A549 (cell line): ENCODE measurements around the gene DNAJC7. TPM values are rescaled to one million over a fixed set of nuclear protein-coding genes. Genes with fewer than 3 reads are reported as not detected.

Source experiments
- ATAC-seq, 2 experiments: fragments of 200-7000 bp in 1 of 2; fragments of >200 bp in 1 of 2; cut with Nextera tagmentation in 1 of 2; cut with Tn5 transposase in 1 of 2; 3 replicates each; pipeline versions ENCODE4 v1.8.0 to v1.9.1; 2018 to 2020; ENCODE audit warnings: mild to moderate bottlenecking in 1 of 2, moderate library complexity in 1 of 2
- CTCF ChIA-PET: fragments of 300-600 bp; sonication (Branson Sonifier 250); formaldehyde crosslinking; extraction: SDS; loops from one replicate; lab custom pipeline; 2021; ENCODE audit warnings: antibody characterized with exemption, inconsistent platforms; lab: Yijun Ruan, JAX
- POLR2A ChIA-PET: fragments of 350-600 bp; formaldehyde crosslinking; extraction: SDS; loops from one replicate; lab custom pipeline; 2021; ENCODE audit warnings: antibody characterized with exemption, inconsistent platforms; lab: Yijun Ruan, JAX
- DNase-seq, 2 experiments: peaks; one replicate each; pipeline versions ENCODE4 v3.0.0 to v3.0.0-alpha.2; 2011 to 2016; ENCODE audit warnings: low read depth in 1 of 2, low spot score in 1 of 2
- FAIRE-seq: peaks from 2 replicates; lab custom pipeline; 2011; peaks lifted over from hg19 to GRCh38; lab: Jason Lieb, UNC
- H3K27ac ChIP-seq, 2 experiments: fragments of >200 bp; sonication (Bioruptor Twin); formaldehyde crosslinking; 3 replicates each; pipeline ENCODE4 v1.5.1; 2016 to 2017
- H3K4me1 ChIP-seq: fragments of >200 bp; sonication (Bioruptor Twin); formaldehyde crosslinking; 3 replicates; pipeline ENCODE4 v1.6.1; 2016
- H3K4me2 ChIP-seq: fragments of >200 bp; sonication (Bioruptor Twin); formaldehyde crosslinking; 3 replicates; pipeline ENCODE4 v1.6.1; 2016
- H3K4me3 ChIP-seq: fragments of >200 bp; sonication (Bioruptor Twin); formaldehyde crosslinking; 3 replicates; pipeline ENCODE4 v1.5.1; 2016
- H3K9me3 ChIP-seq: fragments of >200 bp; sonication (Bioruptor Twin); formaldehyde crosslinking; 3 replicates; pipeline ENCODE4 v1.6.1; 2016
- BHLHE40 ChIP-seq: IDR thresholded peaks from 2 replicates; pipeline ENCODE4 v1.6.1; 2012; ENCODE audit warnings: low read depth, low read length, inconsistent platforms
- CBX2 ChIP-seq: fragments of 200-600 bp; sonication (generic); IDR thresholded peaks from 2 replicates; pipeline ENCODE4 v1.6.1; 2016; ENCODE audit warnings: low read depth, mild to moderate bottlenecking, borderline replicate concordance
- CEBPB ChIP-seq, 2 experiments: fragments of >200 bp in 1 of 2; sonication (Bioruptor Twin) in 1 of 2; formaldehyde crosslinking in 1 of 2; IDR thresholded peaks; 2 replicates each; pipeline ENCODE4 v1.6.1; 2012 to 2016
- CHD4 ChIP-seq: fragments of 200-600 bp; sonication (generic); IDR thresholded peaks from 2 replicates; pipeline ENCODE4 v1.6.1; 2016; ENCODE audit warnings: antibody characterized with exemption, mild to moderate bottlenecking, borderline replicate concordance
- EHMT2 ChIP-seq: fragments of 200-600 bp; sonication (generic); IDR thresholded peaks from 2 replicates; pipeline ENCODE4 v1.6.1; 2016; ENCODE audit warnings: antibody characterized with exemption, low read depth, mild to moderate bottlenecking, moderate library complexity
- EP300 ChIP-seq, 2 experiments: fragments of >200 bp; sonication (Bioruptor Twin); formaldehyde crosslinking; IDR thresholded peaks; 2 replicates in 1 of 2; 3 replicates in 1 of 2; pipeline ENCODE4 v1.6.1; 2016 to 2017
- ESRRA ChIP-seq: fragments of 150-350 bp; IDR thresholded peaks from 2 replicates; pipeline ENCODE4 v1.6.1; 2014; ENCODE audit warnings: mild to moderate bottlenecking, low read length, borderline replicate concordance
- FOSB ChIP-seq: fragments of 250-450 bp; sonication (Bioruptor Pico); IDR thresholded peaks from 2 replicates; pipeline ENCODE4 v1.5.0; 2020; ENCODE audit warnings: mild to moderate bottlenecking, moderate library complexity
- FOSL2 ChIP-seq, 2 experiments: fragments of 450-650 bp in 1 of 2; fragments of >200 bp in 1 of 2; sonication (Bioruptor Twin) in 1 of 2; formaldehyde crosslinking; IDR thresholded peaks; 2 replicates each; pipeline versions ENCODE4 v1.5.0 to v1.6.1; 2016 to 2020; ENCODE audit warnings: mild to moderate bottlenecking in 1 of 2, moderate library complexity in 1 of 2
- GATA3 ChIP-seq: IDR thresholded peaks from 2 replicates; pipeline ENCODE4 v1.6.1; 2012; ENCODE audit warnings: borderline replicate concordance
- HDAC2 ChIP-seq: fragments of 200-600 bp; sonication (generic); IDR thresholded peaks from 2 replicates; pipeline ENCODE4 v1.6.1; 2016
- HOXA7 ChIP-seq: fragments of 250-450 bp; sonication (Bioruptor Pico); IDR thresholded peaks from 2 replicates; pipeline ENCODE4 v1.5.0; 2020; ENCODE audit warnings: mild to moderate bottlenecking, moderate library complexity
- HOXB5 ChIP-seq: fragments of 250-450 bp; sonication (Bioruptor Pico); IDR thresholded peaks from 2 replicates; pipeline ENCODE4 v1.5.0; 2020; ENCODE audit warnings: mild to moderate bottlenecking, moderate library complexity
- JUN ChIP-seq, 2 experiments: fragments of >200 bp; sonication (Bioruptor Twin); formaldehyde crosslinking; IDR thresholded peaks; 2 replicates in 1 of 2; 3 replicates in 1 of 2; pipeline ENCODE4 v1.6.1; 2016 to 2017
- KDM5A ChIP-seq: fragments of 200-600 bp; sonication (generic); IDR thresholded peaks from 2 replicates; pipeline ENCODE4 v1.6.1; 2016; ENCODE audit warnings: antibody characterized with exemption, mild to moderate bottlenecking
- MYC ChIP-seq: IDR thresholded peaks from 2 replicates; pipeline ENCODE4 v1.6.1; 2012; ENCODE audit warnings: mild to moderate bottlenecking, inconsistent platforms, low read length, improper control_type of control experiment, borderline replicate concordance
- NFE2L2 ChIP-seq: fragments of 150-350 bp; conservative IDR thresholded peaks from 2 replicates; pipeline ENCODE4 v1.6.1; 2014; ENCODE audit warnings: low read length
- NPAS2 ChIP-seq: fragments of 250-450 bp; sonication (Bioruptor Pico); IDR thresholded peaks from 2 replicates; pipeline ENCODE4 v1.8.0; 2022; ENCODE audit warnings: mild to moderate bottlenecking, moderate library complexity, borderline replicate concordance
- PHF8 ChIP-seq: fragments of 200-600 bp; sonication (generic); IDR thresholded peaks from 2 replicates; pipeline ENCODE4 v1.6.1; 2016; ENCODE audit warnings: low read depth, mild to moderate bottlenecking, antibody characterized with exemption, moderate library complexity, borderline replicate concordance
- POLR2AphosphoS2 ChIP-seq: conservative IDR thresholded peaks from 2 replicates; pipeline ENCODE4 v1.6.1; 2012; ENCODE audit warnings: low read length, improper control_type of control experiment, inconsistent platforms
- RAD21 ChIP-seq, 2 experiments: fragments of >200 bp in 1 of 2; sonication (Bioruptor Twin) in 1 of 2; formaldehyde crosslinking in 1 of 2; IDR thresholded peaks in 1 of 2; conservative IDR thresholded peaks in 1 of 2; 2 replicates in 1 of 2; 3 replicates in 1 of 2; pipeline ENCODE4 v1.6.1; 2012 to 2018; ENCODE audit warnings: inconsistent platforms in 1 of 2
- TFCP2L1 ChIP-seq: fragments of 250-450 bp; sonication (Bioruptor Pico); IDR thresholded peaks from 2 replicates; pipeline ENCODE4 v1.5.0; 2021; ENCODE audit warnings: mild to moderate bottlenecking
- ZFP36 ChIP-seq: fragments of 450-650 bp; IDR thresholded peaks from 2 replicates; pipeline ENCODE4 v1.6.1; 2014; ENCODE audit warnings: borderline replicate concordance; ENCODE audit not compliant: partially characterized antibody
- ZNF302 ChIP-seq: fragments of 250-450 bp; sonication (Bioruptor Pico); IDR thresholded peaks from 2 replicates; pipeline ENCODE4 v1.9.0; 2021; ENCODE audit warnings: inconsistent platforms, mild to moderate bottlenecking, moderate library complexity
- ZSCAN20 ChIP-seq: fragments of 250-450 bp; sonication (Bioruptor Pico); IDR thresholded peaks from 2 replicates; pipeline ENCODE4 v1.8.0; 2022; ENCODE audit warnings: mild to moderate bottlenecking, moderate library complexity
- WGBS: methylation state at CpG from one replicate; pipeline ENCODE4 v1.1.6; 2017; ENCODE audit errors: missing lambda C conversion rate; 5-methylcytosine and 5-hydroxymethylcytosine counted together
- polyA plus RNA-seq, 4 experiments: library from polyadenylated mRNA; depleted of rRNA in 3 of 4; stranded (reverse); fragments of >200 nt; fragmentation: RNase III in 1 of 4; extraction: RNeasy Plus Mini Kit Qiagen cat#74134 plus additional on column Dnase treatment in 1 of 4; gene quantifications; 2 replicates in 3 of 4; 3 replicates in 1 of 4; pipeline ENCODE4 v1.2.3, GENCODE V29; 2011 to 2017
- TF ChIP-seq, protein P1 (sequence below): IDR thresholded peaks from 2 replicates; pipeline ENCODE4 v1.6.1; 2012; ENCODE audit warnings: low read depth, borderline replicate concordance
- TF ChIP-seq, protein P2 (sequence below): fragments of 450-650 bp; IDR thresholded peaks from 2 replicates; pipeline ENCODE4 v1.6.1; 2014; ENCODE audit warnings: antibody characterized with exemption
- TF ChIP-seq, protein P3 (sequence below): fragments of >200 bp; sonication (Bioruptor Twin); formaldehyde crosslinking; IDR thresholded peaks from 3 replicates; pipeline ENCODE4 v1.6.1; 2016
- TF ChIP-seq, protein P4 (sequence below): fragments of 250-450 bp; sonication (Bioruptor Pico); IDR thresholded peaks from 2 replicates; pipeline ENCODE4 v1.5.0; 2020; ENCODE audit warnings: low read depth, mild to moderate bottlenecking, moderate library complexity
- TF ChIP-seq, protein P5 (sequence below): fragments of 250-450 bp; sonication (Bioruptor Pico); IDR thresholded peaks from 2 replicates; pipeline ENCODE4 v1.5.0; 2021; ENCODE audit warnings: mild to moderate bottlenecking, moderate library complexity, borderline replicate concordance

The DNAJC7 gene
- polyA plus RNA-seq, 2 of the 4 experiments (the other 2 are of a cell fraction): 95.3 to 148 TPM

DNA sequence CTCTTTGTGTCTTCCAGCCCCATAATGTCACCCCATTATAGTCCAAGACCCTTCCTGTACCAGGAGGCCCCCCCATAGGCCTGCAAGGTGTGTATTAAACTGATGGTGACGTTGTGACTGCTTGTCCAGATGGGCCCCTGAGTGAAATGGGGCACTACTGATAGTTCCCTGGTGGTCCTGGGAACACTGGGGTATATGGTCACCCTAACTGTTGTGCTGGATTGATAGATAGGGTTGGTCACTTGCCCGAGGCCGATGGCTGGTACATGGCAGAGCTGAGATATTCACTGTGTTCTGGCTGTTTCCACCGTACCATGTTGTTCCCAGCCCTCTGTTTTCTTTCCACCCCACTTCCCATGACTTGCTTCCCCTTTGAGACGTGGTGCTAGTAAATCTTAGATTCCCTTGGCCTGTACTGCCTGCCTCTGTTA, 46.3 kb downstream of the DNAJC7 start:
- no peak for ATAC-seq
- TF ChIP-seq KDM5A (no peak), CHD4 (no peak), ESRRA (no peak), FOSB (CRISPR knock-in tag) (no peak), CBX2 (no peak), ZFP36 (no peak), FOSL2 (IDR thresholded peaks at IDR 0.05) (no peak), FOSL2 (CRISPR knock-in tag; IDR thresholded peaks at IDR 0.05) (no peak), ZNF302 (CRISPR knock-in tag) (no peak), JUN (IDR thresholded peaks at IDR 0.05) (no peak), BHLHE40 (no peak), ZSCAN20 (CRISPR knock-in tag) (no peak), EHMT2 (no peak), EP300 (IDR thresholded peaks at IDR 0.05) (no peak), PHF8 (no peak), HDAC2 (no peak)
- TF ChIP-seq, protein P1, sequence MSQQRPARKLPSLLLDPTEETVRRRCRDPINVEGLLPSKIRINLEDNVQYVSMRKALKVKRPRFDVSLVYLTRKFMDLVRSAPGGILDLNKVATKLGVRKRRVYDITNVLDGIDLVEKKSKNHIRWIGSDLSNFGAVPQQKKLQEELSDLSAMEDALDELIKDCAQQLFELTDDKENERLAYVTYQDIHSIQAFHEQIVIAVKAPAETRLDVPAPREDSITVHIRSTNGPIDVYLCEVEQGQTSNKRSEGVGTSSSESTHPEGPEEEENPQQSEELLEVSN: no peak
- TF ChIP-seq, protein P2, sequence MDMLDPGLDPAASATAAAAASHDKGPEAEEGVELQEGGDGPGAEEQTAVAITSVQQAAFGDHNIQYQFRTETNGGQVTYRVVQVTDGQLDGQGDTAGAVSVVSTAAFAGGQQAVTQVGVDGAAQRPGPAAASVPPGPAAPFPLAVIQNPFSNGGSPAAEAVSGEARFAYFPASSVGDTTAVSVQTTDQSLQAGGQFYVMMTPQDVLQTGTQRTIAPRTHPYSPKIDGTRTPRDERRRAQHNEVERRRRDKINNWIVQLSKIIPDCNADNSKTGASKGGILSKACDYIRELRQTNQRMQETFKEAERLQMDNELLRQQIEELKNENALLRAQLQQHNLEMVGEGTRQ: no peak
- TF ChIP-seq, protein P3, sequence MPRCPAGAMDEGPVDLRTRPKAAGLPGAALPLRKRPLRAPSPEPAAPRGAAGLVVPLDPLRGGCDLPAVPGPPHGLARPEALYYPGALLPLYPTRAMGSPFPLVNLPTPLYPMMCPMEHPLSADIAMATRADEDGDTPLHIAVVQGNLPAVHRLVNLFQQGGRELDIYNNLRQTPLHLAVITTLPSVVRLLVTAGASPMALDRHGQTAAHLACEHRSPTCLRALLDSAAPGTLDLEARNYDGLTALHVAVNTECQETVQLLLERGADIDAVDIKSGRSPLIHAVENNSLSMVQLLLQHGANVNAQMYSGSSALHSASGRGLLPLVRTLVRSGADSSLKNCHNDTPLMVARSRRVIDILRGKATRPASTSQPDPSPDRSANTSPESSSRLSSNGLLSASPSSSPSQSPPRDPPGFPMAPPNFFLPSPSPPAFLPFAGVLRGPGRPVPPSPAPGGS: no peak
- Histone ChIP-seq H3K27ac (no peak overlapping the region), H3K4me3 (no peak overlapping the region), H3K4me1 (peaks cover 13% of the 10 kb centered on the region; the same call in 1 of the 3 replicates), H3K4me2 (no peak overlapping the region), H3K9me3 (no peaks in the 10 kb centered on the region)
- no peak for DNase-seq
- CTCF ChIA-PET: interaction anchor here (0.8 to 29.5 kb wide), 4 partner anchors 7 to 50 kb away, joined by 3 to 378 read pairs (median 54); partner anchors contain the start of genes CNP, DNAJC7 and NKIRAS2
- WGBS: 96% methylated on average over 5 of the region's 5 CpGs
- FAIRE-seq: no peak
- POLR2A ChIA-PET: no interaction called here

DNA sequence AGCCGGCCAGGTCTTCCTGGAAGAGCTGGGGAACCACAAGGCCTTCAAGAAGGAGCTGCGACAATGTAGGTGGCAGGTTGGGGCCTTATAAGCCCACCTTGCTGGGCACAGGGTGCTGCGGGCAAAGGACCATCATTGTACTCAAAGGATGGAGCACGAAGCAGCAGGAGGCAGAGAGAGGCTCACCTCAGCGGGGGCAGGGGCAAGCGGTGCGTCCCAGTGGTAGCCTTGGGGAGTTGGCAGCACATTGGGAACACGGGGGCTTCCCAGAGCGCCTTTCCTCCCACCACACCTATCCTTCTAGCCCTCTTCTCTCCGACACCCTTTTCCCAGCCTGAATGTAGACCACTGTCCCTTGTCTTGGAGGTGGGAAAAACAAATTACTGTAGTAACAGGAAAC, 48.6 kb downstream of the DNAJC7 start:
- 95% methylated on average over 10 of the region's 10 CpGs for WGBS
- H3K4me2 ChIP-seq: no peak overlapping the region
- ChIA-PET CTCF (interaction anchor here (1.0 to 29.5 kb wide), 7 partner anchors 6 to 437 kb away, joined by 3 to 378 read pairs (median 13); partner anchors contain the start of genes DHX58, DNAJC7, HSPB9 and KAT2A), POLR2A (no interaction called here)
- DNase-seq (no peak), FAIRE-seq (no peak), ATAC-seq (no peak)
- H3K4me1 ChIP-seq: peaks cover 19% of the 10 kb centered on the region; the same call in 2 of the 3 replicates
- no peak overlapping the region for H3K4me3 ChIP-seq
- no peaks in the 10 kb centered on the region for H3K9me3 ChIP-seq
- no peak overlapping the region for H3K27ac ChIP-seq
- TF ChIP-seq CEBPB (IDR thresholded peaks at IDR 0.05) (no peak), BHLHE40 (no peak), HOXA7 (CRISPR knock-in tag) (no peak), MYC (no peak), TFCP2L1 (CRISPR knock-in tag) (no peak), ZNF302 (CRISPR knock-in tag) (no peak), ZSCAN20 (CRISPR knock-in tag) (no peak), NFE2L2 (no peak), NPAS2 (no peak), HDAC2 (no peak), RAD21 (conservative IDR thresholded peaks at IDR 0.05 in 1 of 2, IDR thresholded peaks at IDR 0.05 in 1 of 2) (no peak), GATA3 (no peak), POLR2AphosphoS2 (no peak; the same call in 1 of the 2 replicates), HOXB5 (no peak)
- TF ChIP-seq, protein P4, sequence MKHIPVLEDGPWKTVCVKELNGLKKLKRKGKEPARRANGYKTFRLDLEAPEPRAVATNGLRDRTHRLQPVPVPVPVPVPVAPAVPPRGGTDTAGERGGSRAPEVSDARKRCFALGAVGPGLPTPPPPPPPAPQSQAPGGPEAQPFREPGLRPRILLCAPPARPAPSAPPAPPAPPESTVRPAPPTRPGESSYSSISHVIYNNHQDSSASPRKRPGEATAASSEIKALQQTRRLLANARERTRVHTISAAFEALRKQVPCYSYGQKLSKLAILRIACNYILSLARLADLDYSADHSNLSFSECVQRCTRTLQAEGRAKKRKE (CRISPR knock-in tag): no peak
- TF ChIP-seq, protein P3: no peak
- TF ChIP-seq, protein P5, sequence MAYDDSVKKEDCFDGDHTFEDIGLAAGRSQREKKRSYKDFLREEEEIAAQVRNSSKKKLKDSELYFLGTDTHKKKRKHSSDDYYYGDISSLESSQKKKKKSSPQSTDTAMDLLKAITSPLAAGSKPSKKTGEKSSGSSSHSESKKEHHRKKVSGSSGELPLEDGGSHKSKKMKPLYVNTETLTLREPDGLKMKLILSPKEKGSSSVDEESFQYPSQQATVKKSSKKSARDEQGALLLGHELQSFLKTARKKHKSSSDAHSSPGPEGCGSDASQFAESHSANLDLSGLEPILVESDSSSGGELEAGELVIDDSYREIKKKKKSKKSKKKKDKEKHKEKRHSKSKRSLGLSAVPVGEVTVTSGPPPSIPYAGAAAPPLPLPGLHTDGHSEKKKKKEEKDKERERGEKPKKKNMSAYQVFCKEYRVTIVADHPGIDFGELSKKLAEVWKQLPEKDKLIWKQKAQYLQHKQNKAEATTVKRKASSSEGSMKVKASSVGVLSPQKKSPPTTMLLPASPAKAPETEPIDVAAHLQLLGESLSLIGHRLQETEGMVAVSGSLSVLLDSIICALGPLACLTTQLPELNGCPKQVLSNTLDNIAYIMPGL (CRISPR knock-in tag): no peak
- TF ChIP-seq, all 56 proteins: peak for 0
